Liver (tissue), 9 donors: Measurements from ENCODE around the gene ADARB1. TPM values are rescaled to one million over a fixed set of nuclear protein-coding genes. Genes with fewer than 3 reads are reported as not detected.

Experiments
- DNase-seq: peaks from one replicate; pipeline ENCODE4 v3.0.0-alpha.2; 2017; ENCODE audit warnings: low spot score
- H3K27ac ChIP-seq, 2 donors: one replicate each; pipeline ENCODE4 v1.7.0; 2013; ENCODE audit warnings: inconsistent platforms in 2 of 2, low read length in 2 of 2, control low read depth in 1 of 2, low read depth in 1 of 2, mild to moderate bottlenecking in 1 of 2
- H3K27me3 ChIP-seq, 4 donors: one replicate each; pipeline versions ENCODE4 v1.6.1 to v1.7.0; 2013; ENCODE audit warnings: low read length in 3 of 4, inconsistent platforms in 1 of 4, mild to moderate bottlenecking in 1 of 4, moderate library complexity in 1 of 4; ENCODE audit not compliant: control insufficient read depth in 4 of 4, insufficient read depth in 4 of 4
- H3K36me3 ChIP-seq, 4 donors: one replicate each; pipeline versions ENCODE4 v1.6.1 to v1.7.0; 2013; ENCODE audit warnings: low read length in 3 of 4, mild to moderate bottlenecking in 3 of 4, low read depth in 1 of 4, moderate library complexity in 1 of 4; ENCODE audit not compliant: control insufficient read depth in 4 of 4, insufficient read depth in 3 of 4
- H3K4me1 ChIP-seq, 4 donors: one replicate each; pipeline versions ENCODE4 v1.6.1 to v1.7.0; 2013; ENCODE audit warnings: low read length in 3 of 4, mild to moderate bottlenecking in 3 of 4, moderate library complexity in 1 of 4; ENCODE audit not compliant: control insufficient read depth in 4 of 4, insufficient read depth in 4 of 4
- H3K4me3 ChIP-seq, 3 donors: one replicate each; pipeline versions ENCODE4 v1.6.1 to v1.7.0; 2013; ENCODE audit warnings: low read length in 3 of 3, control low read depth in 1 of 3, low read depth in 1 of 3, mild to moderate bottlenecking in 1 of 3
- H3K9ac ChIP-seq, 2 donors: one replicate each; pipeline ENCODE4 v1.7.0; 2013; ENCODE audit warnings: low read length in 2 of 2, mild to moderate bottlenecking in 2 of 2, moderate library complexity in 2 of 2, control low read depth in 1 of 2, low read depth in 1 of 2
- H3K9me3 ChIP-seq, 4 donors: one replicate each; pipeline versions ENCODE4 v1.6.1 to v1.7.0; 2013; ENCODE audit warnings: low read length in 3 of 4; ENCODE audit not compliant: control insufficient read depth in 4 of 4
- ATF3 ChIP-seq: IDR thresholded peaks from 2 replicates; pipeline ENCODE4 v1.6.1; 2016; ENCODE audit warnings: antibody characterized with exemption
- EGR1 ChIP-seq, 2 donors: IDR thresholded peaks; 2 replicates each; pipeline ENCODE4 v1.6.1; 2016 to 2018; ENCODE audit warnings: antibody characterized with exemption in 2 of 2, low read depth in 2 of 2
- FOXA1 ChIP-seq: IDR thresholded peaks from 2 replicates; pipeline ENCODE4 v1.6.1; 2016; ENCODE audit warnings: antibody characterized with exemption
- GABPA ChIP-seq, 2 donors: IDR thresholded peaks in 1 of 2; conservative IDR thresholded peaks in 1 of 2; 2 replicates each; pipeline ENCODE4 v1.6.1; 2016; ENCODE audit warnings: antibody characterized with exemption in 2 of 2, mild to moderate bottlenecking in 1 of 2, moderate library complexity in 1 of 2
- HNF4A ChIP-seq, 2 donors: conservative IDR thresholded peaks; 2 replicates each; pipeline ENCODE4 v1.6.1; 2016; ENCODE audit warnings: antibody characterized with exemption in 2 of 2, mild to moderate bottlenecking in 2 of 2
- HNF4G ChIP-seq: IDR thresholded peaks from 2 replicates; pipeline ENCODE4 v1.6.1; 2016; ENCODE audit warnings: antibody characterized with exemption
- JUND ChIP-seq, 2 donors: IDR thresholded peaks; 2 replicates each; pipeline ENCODE4 v1.6.1; 2016; ENCODE audit warnings: antibody characterized with exemption in 2 of 2
- MAX ChIP-seq: IDR thresholded peaks from 2 replicates; pipeline ENCODE4 v1.6.1; 2016; ENCODE audit warnings: antibody characterized with exemption
- RAD21 ChIP-seq, 2 donors: IDR thresholded peaks; 2 replicates each; pipeline ENCODE4 v1.6.1; 2016; ENCODE audit warnings: antibody characterized with exemption in 2 of 2, mild to moderate bottlenecking in 2 of 2
- RXRA ChIP-seq, 2 donors: IDR thresholded peaks; 2 replicates each; pipeline ENCODE4 v1.6.1; 2017 to 2018; ENCODE audit warnings: antibody characterized with exemption in 2 of 2, mild to moderate bottlenecking in 1 of 2
- SP1 ChIP-seq: IDR thresholded peaks from 2 replicates; pipeline ENCODE4 v1.6.1; 2018; ENCODE audit warnings: antibody characterized with exemption, mild to moderate bottlenecking
- TAF1 ChIP-seq: conservative IDR thresholded peaks from 2 replicates; pipeline ENCODE4 v1.6.1; 2016; ENCODE audit warnings: antibody characterized with exemption, mild to moderate bottlenecking
- YY1 ChIP-seq: IDR thresholded peaks from 2 replicates; pipeline ENCODE4 v1.6.1; 2016; ENCODE audit warnings: antibody characterized with exemption, mild to moderate bottlenecking
- ZBTB33 ChIP-seq: IDR thresholded peaks from 2 replicates; pipeline ENCODE4 v1.6.1; 2016; ENCODE audit warnings: antibody characterized with exemption
- WGBS: extraction: QIAGEN DNeasy Blood & Tissue Kit; methylation state at CpG from one replicate; pipeline ENCODE4 v1.1.7; 2013; 5-methylcytosine and 5-hydroxymethylcytosine counted together
- polyA plus RNA-seq, 2 donors: library from polyadenylated mRNA; stranded (reverse) in 1 of 2; unstranded in 1 of 2; fragments of 200-250 nt in 1 of 2; fragments of >200 nt in 1 of 2; fragmentation: Nextera tagmentation in 1 of 2; extraction: Ambion mirVana in 1 of 2; gene quantifications; one replicate each; pipeline versions ENCODE4 v1.2.1 to v1.2.3, GENCODE V29; 2013 to 2015
- total RNA-seq, 2 donors: library from RNA; depleted of rRNA; stranded (reverse); fragments of >200 nt; gene quantifications; one replicate each; pipeline ENCODE4 v1.2.3, GENCODE V29; 2014
- donor health status: healthy.
- donor health status: healthy.
- donor health status: healthy.
- donor health status: healthy.
- donor health status: healthy.

The ADARB1 gene
- total and polyA plus RNA-seq, 4 donors, result 1.6 to 7.8 (median 2.9) TPM

GRCh38 chr21:45088729-45089128, 14.3 kb downstream of the ADARB1 start:
- WGBS, result 92% methylated on average over 8 of the region's 8 CpGs
- Histone ChIP-seq H3K4me1 (no peaks in the 10 kb centered on the region), H3K9ac (no peak overlapping the region), H3K9me3 (no peaks in the 10 kb centered on the region), H3K27me3 (no peaks in the 10 kb centered on the region), H3K4me3 (no peak overlapping the region), H3K27ac (no peak overlapping the region), H3K36me3 (no peaks in the 10 kb centered on the region)
- DNase-seq, result no peak
- no peak for TF ChIP-seq RXRA (IDR thresholded peaks at IDR 0.05)
- TF ChIP-seq FOXA1, result no peak
- TF ChIP-seq TAF1, result no peak
- TF ChIP-seq ZBTB33, result no peak

GRCh38 chr21:45089964-45090363, 15.6 kb downstream of the ADARB1 start:
- WGBS, result 91% methylated on average over 4 of the region's 4 CpGs
- H3K4me1 ChIP-seq, result no peaks in the 10 kb centered on the region

GRCh38 chr21:45090966-45091365, 16.6 kb downstream of the ADARB1 start:
- DNase-seq, result no peak
- H3K27ac ChIP-seq, result no peak overlapping the region
- no peaks in the 10 kb centered on the region for H3K9me3 ChIP-seq
- no peaks in the 10 kb centered on the region for H3K36me3 ChIP-seq
- no peak overlapping the region for H3K4me3 ChIP-seq
- WGBS, result 96% methylated on average over 4 of the region's 4 CpGs
- no peak for TF ChIP-seq RAD21 (IDR thresholded peaks at IDR 0.05)
- TF ChIP-seq EGR1 (IDR thresholded peaks at IDR 0.05; ENCODE audit: low read depth in 2 of 2), result no peak
- TF ChIP-seq FOXA1, result no peak
- TF ChIP-seq YY1, result no peak
- no peak for TF ChIP-seq ATF3
- TF ChIP-seq SP1, result no peak
- TF ChIP-seq ZBTB33, result no peak
- no peaks in the 10 kb centered on the region for H3K4me1 ChIP-seq
- no peak overlapping the region for H3K9ac ChIP-seq
- no peaks in the 10 kb centered on the region for H3K27me3 ChIP-seq

More at GRCh38 chr21:45089964-45090363, 15.6 kb downstream of the ADARB1 start:
- Histone ChIP-seq H3K36me3 (no peaks in the 10 kb centered on the region), H3K27me3 (no peaks in the 10 kb centered on the region), H3K9ac (no peak overlapping the region), H3K27ac (no peak overlapping the region), H3K9me3 (no peaks in the 10 kb centered on the region), H3K4me3 (no peak overlapping the region)
- TF ChIP-seq SP1, result no peak
- no peak for TF ChIP-seq ATF3
- TF ChIP-seq MAX, result no peak
- no peak for TF ChIP-seq HNF4A (conservative IDR thresholded peaks at IDR 0.05)
- no peak for TF ChIP-seq EGR1 (IDR thresholded peaks at IDR 0.05; ENCODE audit: low read depth in 2 of 2)
- TF ChIP-seq FOXA1, result no peak
- no peak for TF ChIP-seq JUND (IDR thresholded peaks at IDR 0.05)
- no peak for TF ChIP-seq RXRA (IDR thresholded peaks at IDR 0.05)
- no peak for TF ChIP-seq GABPA (IDR thresholded peaks at IDR 0.05 in 1 of 2, conservative IDR thresholded peaks at IDR 0.05 in 1 of 2)
- TF ChIP-seq RAD21 (IDR thresholded peaks at IDR 0.05), result no peak
- no peak for TF ChIP-seq HNF4G
- no peak for DNase-seq
